Fibroblast of skin of left biceps (primary cell): ENCODE measurements around the gene MRO.
"Not testable (repeated sequence)": the region's sequence is repeated elsewhere in the genome, so short reads cannot be mapped to it uniquely, and the experiment has no call there.

Experiments used
- DNase-seq, 2 experiments: peaks; one replicate each; pipeline ENCODE4 v3.0.0-alpha.2; 2013; ENCODE audit warnings: low read depth in 2 of 2

The MRO gene

GRCh38 chr18:50833496-50833895 is 13.7 kb upstream of the MRO start:
- not testable (repeated sequence) for DNase-seq

- no peak for DNase-seq
Observed at GRCh38 chr18:50832754-50833153, 12.9 kb upstream of the MRO start.

DNA sequence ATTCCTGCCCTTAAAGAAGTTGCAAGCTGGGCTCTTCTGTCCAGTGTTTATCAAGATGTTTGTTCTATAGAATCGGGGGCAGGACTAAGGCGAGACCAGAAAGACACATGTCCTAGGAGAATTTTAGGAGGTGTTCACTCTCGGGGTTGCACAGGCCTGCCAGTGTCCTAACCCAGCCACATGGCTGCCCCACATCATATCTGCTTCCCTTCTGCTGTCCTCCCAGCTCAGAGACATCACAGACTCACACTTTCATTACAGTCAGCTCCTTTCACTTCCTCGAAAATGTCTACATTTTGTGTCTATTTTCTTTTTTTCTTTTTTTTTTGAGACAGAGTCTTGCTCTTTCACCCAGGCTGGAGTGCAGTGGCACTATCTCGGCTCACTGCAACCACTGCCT is 10.7 kb upstream of the MRO start:
- no peak for DNase-seq

- no peak for DNase-seq
Observed at GRCh38 chr18:50829644-50830043, 9.8 kb upstream of the MRO start.

DNA sequence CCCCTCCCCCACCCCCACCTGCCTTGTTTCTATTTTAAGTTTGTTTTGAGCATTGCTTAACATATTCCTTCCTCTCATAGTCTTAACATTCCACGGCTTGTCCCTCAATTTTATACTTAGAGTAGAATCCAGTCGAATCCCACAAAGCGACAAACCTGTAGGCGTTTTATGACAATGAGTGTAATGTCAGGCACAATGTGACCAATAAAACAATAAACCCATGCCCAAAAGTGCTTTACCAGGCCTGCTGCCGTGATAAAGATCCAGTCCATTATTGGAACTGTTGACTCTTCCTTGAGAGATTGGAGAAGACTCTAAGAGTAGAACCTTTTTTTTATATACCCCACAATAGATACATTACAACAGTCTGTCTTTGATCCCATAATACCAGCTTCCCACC is 6.2 kb upstream of the MRO start:
- no peak for DNase-seq

GRCh38 chr18:50825621-50826020 is 5.8 kb upstream of the MRO start:
- DNase-seq: no peak

GRCh38 chr18:50822756-50823155 is 2.9 kb upstream of the MRO start:
- DNase-seq: no peak

DNA sequence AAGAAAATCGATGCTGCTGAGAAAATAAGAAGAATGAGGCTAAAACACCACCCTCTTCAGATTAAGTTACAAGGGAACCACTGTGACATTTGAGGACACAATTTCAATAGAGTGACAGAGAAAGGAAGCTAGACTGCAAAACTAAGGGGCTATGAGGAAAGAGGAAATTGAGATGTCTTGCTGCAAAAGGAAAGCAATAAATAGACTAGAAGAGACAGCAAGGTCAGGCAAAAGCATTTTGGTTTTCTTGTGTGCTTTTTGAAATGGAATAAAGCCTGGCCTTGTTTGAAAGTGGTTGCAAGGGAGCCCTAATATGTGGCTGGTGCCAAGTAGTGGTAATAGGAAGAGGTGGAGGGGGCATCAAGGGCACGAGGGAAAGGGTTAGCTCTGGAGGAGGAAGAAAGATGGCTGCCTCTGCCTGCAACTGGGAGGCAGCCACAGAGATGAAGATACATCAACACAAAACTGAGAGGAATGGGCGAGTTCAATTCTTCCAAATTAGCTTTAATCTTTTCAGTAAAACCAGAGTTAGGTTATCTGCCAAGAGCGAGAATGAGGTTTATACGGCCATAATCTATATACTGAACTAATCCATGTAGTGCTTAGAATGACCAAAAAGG is 1.2 kb upstream of the MRO start:
- DNase-seq: no peak

DNA sequence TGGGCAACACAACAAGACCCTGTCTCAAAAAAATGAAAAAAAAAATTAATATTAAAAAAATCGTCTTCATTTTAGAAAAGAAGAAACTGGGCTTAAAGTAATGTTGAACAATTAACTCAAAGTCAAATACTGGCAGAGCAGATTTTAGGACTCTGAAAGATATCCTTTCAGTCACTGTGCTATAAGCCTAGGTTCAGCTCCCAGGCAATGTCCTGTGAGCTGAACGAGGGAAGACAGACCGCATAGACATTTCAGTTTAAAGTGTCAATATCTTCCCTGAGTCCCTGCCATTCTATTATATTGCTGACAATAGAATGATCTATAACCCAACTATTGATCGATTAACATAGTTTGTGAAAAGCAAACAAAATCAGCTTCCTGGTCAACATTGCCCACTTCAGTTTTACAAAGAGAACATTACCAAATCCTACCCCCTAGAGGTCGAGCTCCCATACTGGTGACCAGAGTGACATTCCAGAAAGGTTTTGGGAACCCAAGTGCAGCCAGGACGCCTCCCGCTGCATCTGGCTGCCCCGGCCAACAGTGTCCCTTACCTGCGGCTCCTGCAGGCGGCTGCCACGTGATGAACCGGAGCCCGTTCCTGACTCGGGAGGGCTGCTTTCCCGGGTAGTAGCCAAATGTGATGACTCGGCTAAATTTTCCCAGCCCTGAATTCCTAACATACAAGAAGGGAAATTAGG is 639 bp downstream of the MRO start:
- DNase-seq: no peak

- DNase-seq: no peak
Observed at GRCh38 chr18:50816419-50817166, 3.2 kb downstream of the MRO start.

DNA sequence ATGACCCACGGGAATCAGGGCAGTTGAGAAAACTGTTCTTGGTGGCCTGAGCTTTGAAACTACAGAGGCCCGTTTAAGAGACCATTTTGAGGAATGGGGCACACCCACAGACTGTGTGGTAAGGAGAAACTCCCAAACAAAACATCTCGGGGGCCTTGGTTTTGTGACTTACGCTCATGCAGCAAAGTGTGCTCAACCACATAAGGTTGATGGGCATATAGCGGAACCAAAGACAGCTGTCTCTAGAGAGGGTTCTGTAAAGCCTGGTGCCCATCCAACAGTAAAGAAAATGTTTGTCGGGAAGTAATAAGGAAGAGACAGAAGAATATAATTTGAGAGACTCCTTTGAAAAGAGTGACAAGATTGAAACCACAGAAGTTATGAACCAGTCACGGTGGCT is 5.4 kb downstream of the MRO start:
- DNase-seq: no peak

DNA sequence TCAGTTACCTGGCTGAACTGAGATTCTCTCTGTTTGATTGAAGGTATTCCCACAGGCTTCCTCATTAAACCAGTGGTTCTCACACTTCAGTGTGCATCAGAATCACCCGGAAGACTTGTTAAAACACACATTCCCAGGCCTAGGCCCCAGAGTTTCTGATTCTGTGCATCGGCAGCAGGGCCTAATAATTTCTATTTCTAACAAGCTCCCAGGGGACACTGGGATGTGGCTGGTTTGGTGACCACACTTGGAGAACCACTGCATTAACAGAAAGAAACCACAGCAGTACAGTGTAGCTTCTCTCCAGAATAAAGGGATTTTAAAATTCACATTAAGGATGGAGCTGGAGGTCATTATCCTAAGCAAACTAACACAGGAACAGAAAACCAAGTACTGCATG is 6.5 kb downstream of the MRO start:
- DNase-seq: no peak

DNA sequence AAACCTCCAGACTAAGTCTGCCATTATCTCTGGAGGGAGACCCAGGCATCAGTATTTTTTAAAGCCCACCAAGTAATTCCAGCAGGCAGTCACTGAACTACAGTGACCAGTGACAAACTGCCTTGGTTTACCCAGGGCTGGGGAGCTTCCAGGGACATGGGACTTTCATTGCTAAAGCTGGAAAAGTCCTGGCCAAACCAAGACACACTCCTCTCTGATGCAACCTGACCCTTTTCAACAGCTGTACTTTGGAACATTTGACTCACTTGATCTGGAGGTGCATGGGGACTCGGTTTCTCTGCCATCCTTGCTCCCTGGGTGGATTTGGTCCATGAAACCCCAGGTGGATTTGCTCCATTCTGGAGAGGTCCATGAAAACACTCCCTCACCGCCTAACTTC is 7.0 kb downstream of the MRO start:
- no peak for DNase-seq

DNA sequence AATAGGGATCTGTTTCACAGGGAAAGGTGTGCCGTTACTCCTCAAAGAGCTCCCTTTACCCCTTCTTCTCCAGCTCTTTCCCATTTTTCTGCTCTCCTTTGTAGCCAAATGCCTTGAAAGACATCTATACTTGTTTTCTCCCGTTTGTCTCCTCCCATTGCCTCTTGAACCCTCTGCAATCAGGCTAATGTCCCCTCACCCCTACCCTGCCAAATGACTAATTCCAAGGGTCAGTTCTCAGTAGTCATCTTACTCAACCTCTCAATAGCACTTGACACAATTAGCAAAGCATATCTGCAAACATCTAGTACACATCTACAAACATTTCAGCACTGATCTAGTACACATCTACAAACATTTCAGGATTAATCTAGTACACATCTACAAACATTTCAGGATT is 12.6 kb downstream of the MRO start:
- DNase-seq: no peak

DNA sequence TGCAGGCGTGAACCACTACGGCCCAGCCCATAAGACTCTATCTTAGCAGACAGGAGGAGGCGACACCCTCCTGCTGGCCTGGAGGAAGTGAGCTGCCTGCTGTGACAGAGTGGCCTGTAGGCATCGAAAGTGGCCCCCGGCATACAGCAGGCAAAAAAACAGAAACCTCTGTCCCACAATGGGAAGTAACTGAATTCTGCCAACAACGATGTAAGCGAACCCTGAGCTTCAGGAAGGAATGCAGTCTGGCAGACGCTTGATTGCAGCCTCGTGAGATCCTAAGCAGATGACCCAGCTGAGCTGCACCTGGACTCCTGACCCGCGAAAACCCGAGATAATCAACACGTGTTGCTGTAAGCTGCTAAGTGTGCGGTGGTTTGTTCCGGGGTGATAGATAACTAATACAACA is 13.6 kb downstream of the MRO start:
- DNase-seq: no peak

DNA sequence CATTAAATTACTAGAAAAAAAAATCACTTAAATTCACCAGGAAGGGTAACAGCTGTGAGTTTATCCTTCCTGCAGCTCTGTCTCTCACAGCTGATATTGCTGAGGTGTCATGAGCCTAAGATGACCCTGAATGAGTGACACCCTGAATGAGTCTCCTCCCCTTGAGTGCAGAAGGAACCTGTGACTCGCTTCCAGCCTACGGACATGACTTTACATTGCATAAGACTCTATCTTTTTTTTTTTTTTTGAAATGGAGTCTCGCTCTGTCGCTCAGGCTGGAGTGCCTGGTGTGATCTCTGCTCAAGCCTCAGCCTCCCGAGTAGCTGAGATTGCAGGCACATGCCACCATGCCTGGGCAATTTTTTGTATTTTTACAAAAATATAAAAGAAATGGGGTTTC is 14.1 kb downstream of the MRO start:
- no peak for DNase-seq

GRCh38 chr18:50803592-50803991 is 16.2 kb downstream of the MRO start:
- no peak for DNase-seq

- DNase-seq: no peak
Observed at GRCh38 chr18:50802141-50802540, 17.7 kb downstream of the MRO start.

DNA sequence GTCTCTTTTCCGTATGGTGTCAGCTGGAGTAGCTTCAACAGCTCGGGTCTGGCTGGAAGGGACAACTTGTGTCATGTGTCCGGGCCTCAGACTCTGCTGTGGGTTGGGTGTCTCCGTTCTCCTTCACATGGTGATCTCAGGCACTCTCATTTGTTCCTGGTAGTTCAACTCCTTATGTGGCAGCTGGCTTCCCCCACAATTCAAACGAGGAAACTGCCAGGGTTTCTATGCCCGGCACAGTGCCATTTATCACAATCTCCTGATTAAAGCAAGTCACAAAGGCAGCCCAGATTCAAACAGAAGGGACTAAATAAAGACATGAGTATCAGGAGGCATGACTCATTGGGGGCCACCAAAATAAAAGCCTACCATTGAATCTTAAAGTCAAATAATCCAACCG is 22.7 kb downstream of the MRO start:
- no peak for DNase-seq

DNA sequence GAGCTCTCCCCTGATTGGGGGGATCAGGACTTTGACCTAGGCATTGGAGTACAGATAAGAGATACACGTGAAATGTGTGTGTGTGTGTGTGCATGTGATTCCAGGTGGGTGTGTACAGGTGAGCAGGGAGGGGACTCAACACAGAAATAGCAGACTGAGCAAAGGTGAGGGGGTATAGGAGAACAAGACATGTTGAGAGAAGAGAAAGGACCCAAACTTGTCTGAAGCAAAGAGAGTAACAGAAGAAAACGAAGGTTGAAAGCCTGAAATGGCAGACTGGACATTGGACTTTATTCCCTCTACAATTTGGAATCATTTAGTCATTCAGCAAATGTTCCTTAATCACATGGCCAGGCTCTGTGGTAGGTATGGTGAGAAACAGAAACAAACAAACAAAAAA is 23.3 kb downstream of the MRO start:
- no peak for DNase-seq

GRCh38 chr18:50793641-50794565 is 25.9 kb downstream of the MRO start:
- DNase-seq: no peak

GRCh38 chr18:50792885-50793284 is 26.9 kb downstream of the MRO start:
- DNase-seq: no peak
